Pancreas (tissue), 10 donors: ENCODE results near the gene TMEM87A. TPM values are rescaled to one million over a fixed set of nuclear protein-coding genes. Genes with fewer than 3 reads are reported as not detected.
A peak's percentile ranks its signal among the peaks of the same experiment; 100 is the strongest.

Experiments
- ATAC-seq, 4 donors: fragments of 200-7000 bp; cut with Tn5 transposase; one replicate each; pipeline versions ENCODE4 v1.8.0 to v1.9.1; 2020; ENCODE audit warnings: mild to moderate bottlenecking in 4 of 4, moderate library complexity in 4 of 4
- DNase-seq, 6 donors: peaks; one replicate each; pipeline ENCODE4 v3.0.0-alpha.2; 2020
- FAIRE-seq: peaks from 2 replicates; lab custom pipeline; 2012; peaks lifted over from hg19 to GRCh38; lab: Jason Lieb, UNC
- H3K27ac ChIP-seq, 4 donors: fragments of 200-600 bp; sonication (generic); 1 replicate in 3 of 4; 2 replicates in 1 of 4; pipeline versions ENCODE4 v1.5.0 to v1.8.0; 2020
- H3K27me3 ChIP-seq, 4 donors: fragments of 200-600 bp; one replicate each; pipeline ENCODE4 v1.8.0; 2021
- H3K36me3 ChIP-seq, 3 donors: fragments of 200-600 bp; sonication (generic) in 1 of 3; one replicate each; pipeline versions ENCODE4 v1.5.0 to v1.8.0; 2020 to 2021
- H3K4me1 ChIP-seq, 3 donors: fragments of 200-600 bp; one replicate each; pipeline ENCODE4 v1.8.0; 2021
- H3K4me3 ChIP-seq, 4 donors: fragments of 200-600 bp; sonication (generic) in 2 of 4; one replicate each; pipeline versions ENCODE4 v1.5.0 to v1.8.0; 2020 to 2021
- H3K9me3 ChIP-seq, 4 donors: fragments of 200-600 bp; one replicate each; pipeline ENCODE4 v1.8.0; 2021
- WGBS, 2 donors: extraction: QIAGEN DNeasy Blood & Tissue Kit; methylation state at CpG; one replicate each; pipeline ENCODE4 v1.1.7; 2013; 5-methylcytosine and 5-hydroxymethylcytosine counted together
- intact Hi-C, 3 donors: fragments of 100-400 bp; cut with DNase I; formaldehyde crosslinking; loops; one replicate each; pipeline versions ENCODE4 v1.11.1 to v1.14.2; 2022
- polyA plus RNA-seq, 2 donors: library from polyadenylated mRNA; stranded (reverse); fragments of 200-250 nt; gene quantifications; one replicate each; pipeline ENCODE4 v1.2.3, GENCODE V29; 2013
- total RNA-seq, 6 donors: library from RNA; stranded (reverse); fragmentation: NEBNext Ultra II Directional in 4 of 6; extraction: Animal tissue kit (Norgen Biotek cat#: 25700) in 4 of 6; gene quantifications; one replicate each; pipeline versions ENCODE4 v1.2.1 to v1.2.4, GENCODE V29; 2021 to 2023
- TF ChIP-seq, protein P1 (sequence below), 4 donors: fragments of 200-600 bp; sonication (generic) in 3 of 4; IDR thresholded peaks; one replicate each; pipeline versions ENCODE4 v1.5.0 to v1.8.0; 2021; ENCODE audit warnings: antibody characterized with exemption in 4 of 4
- donor health status: healthy with polysubstance abuse.
- donor health status: DM: no; HTN: no; CAD: no; lungs with moderate emphysema.
- donor health status: DM: no; HTN: no; CAD: no.
- donor health status: control.
- donor health status: control.
- donor health status: Bipolar disorder and iron deficiency.
- donor health status: DM: yes; HTN: yes; CAD: no.
- donor health status: DM: no; HTN: no; CAD: no.
- donor health status: DM: no; HTN: no; CAD: no.
- donor health status: DM: yes; HTN: yes; CAD: no.

TMEM87A gene
- total and polyA plus RNA-seq, 8 donors = 12.2 to 32.1 (median 23.1) TPM

DNA sequence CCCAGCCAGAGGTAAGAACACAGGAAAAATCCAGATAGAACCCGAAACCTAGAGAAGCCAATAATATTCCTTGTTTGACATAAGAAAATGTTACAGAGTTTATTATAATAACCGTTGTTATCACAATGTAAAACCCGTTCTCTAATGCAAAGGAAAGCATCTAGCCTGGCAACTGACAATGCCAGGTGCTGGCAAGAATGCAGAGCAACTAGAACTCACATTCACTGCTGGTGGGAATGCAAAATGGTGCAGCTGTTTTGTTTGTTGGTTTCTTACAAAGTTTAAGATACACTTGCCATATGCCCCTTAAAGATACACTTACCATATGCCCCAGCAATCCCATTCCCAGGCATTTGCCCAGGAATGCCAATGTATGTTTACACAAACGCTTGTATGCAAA lies 88.5 kb downstream of the TMEM87A start:
- WGBS, 2 donors = 93 to 95% methylated on average over 4 of the region's 4 CpGs
- intact Hi-C loops = no loop called here

DNA sequence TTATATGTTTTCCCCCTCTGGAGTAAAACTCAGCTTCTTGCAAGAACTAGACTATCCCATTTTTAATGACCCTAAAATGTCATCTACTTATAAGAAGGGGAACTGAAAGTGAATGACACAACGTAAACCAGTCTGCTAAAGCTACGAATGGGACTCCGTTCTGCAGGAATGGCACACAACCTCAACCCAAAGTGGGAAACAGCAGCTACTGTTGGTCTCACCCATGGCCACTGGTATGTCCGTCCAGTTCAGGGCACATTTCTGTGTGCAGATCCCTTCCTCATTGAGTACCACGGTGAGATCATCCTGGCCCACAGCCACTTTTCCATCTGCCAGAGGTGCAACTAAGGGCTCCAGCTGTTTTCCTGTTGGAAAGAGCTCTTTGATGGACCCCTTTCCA lies 88.9 kb downstream of the TMEM87A start:
- DNase-seq = peak in 1 of 6 donors; percentile 22
- H3K36me3 ChIP-seq = peaks cover 0 to 61% (median 28%) of the 10 kb centered on the region in 3 donors
- no peak overlapping the region for H3K4me3 ChIP-seq
- no peaks in the 10 kb centered on the region for H3K4me1 ChIP-seq
- peak in 2 of 4 donors; percentile 41 to 74 for ATAC-seq
- TF ChIP-seq, protein P1, sequence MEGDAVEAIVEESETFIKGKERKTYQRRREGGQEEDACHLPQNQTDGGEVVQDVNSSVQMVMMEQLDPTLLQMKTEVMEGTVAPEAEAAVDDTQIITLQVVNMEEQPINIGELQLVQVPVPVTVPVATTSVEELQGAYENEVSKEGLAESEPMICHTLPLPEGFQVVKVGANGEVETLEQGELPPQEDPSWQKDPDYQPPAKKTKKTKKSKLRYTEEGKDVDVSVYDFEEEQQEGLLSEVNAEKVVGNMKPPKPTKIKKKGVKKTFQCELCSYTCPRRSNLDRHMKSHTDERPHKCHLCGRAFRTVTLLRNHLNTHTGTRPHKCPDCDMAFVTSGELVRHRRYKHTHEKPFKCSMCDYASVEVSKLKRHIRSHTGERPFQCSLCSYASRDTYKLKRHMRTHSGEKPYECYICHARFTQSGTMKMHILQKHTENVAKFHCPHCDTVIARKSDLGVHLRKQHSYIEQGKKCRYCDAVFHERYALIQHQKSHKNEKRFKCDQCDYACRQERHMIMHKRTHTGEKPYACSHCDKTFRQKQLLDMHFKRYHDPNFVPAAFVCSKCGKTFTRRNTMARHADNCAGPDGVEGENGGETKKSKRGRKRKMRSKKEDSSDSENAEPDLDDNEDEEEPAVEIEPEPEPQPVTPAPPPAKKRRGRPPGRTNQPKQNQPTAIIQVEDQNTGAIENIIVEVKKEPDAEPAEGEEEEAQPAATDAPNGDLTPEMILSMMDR (IDR thresholded peaks at IDR 0.05) = no peak
- H3K27ac ChIP-seq = no peak overlapping the region
- H3K27me3 ChIP-seq = no peaks in the 10 kb centered on the region
- 80 to 84% methylated on average over 5 of the region's 5 CpGs for WGBS, 2 donors
- intact Hi-C loops = no loop called here
- no peaks in the 10 kb centered on the region for H3K9me3 ChIP-seq
- FAIRE-seq = no peak

More for the DNA sequence above, 88.5 kb downstream of the TMEM87A start:
- Histone ChIP-seq H3K4me1 (no peaks in the 10 kb centered on the region), H3K27me3 (no peaks in the 10 kb centered on the region), H3K4me3 (no peak overlapping the region), H3K9me3 (no peaks in the 10 kb centered on the region), H3K36me3 (peaks cover 0 to 61% (median 28%) of the 10 kb centered on the region in 3 donors), H3K27ac (no peak overlapping the region)
- no peak for DNase-seq
- no peak for FAIRE-seq
- no peak for ATAC-seq
- TF ChIP-seq, protein P1 (IDR thresholded peaks at IDR 0.05) = no peak

DNA sequence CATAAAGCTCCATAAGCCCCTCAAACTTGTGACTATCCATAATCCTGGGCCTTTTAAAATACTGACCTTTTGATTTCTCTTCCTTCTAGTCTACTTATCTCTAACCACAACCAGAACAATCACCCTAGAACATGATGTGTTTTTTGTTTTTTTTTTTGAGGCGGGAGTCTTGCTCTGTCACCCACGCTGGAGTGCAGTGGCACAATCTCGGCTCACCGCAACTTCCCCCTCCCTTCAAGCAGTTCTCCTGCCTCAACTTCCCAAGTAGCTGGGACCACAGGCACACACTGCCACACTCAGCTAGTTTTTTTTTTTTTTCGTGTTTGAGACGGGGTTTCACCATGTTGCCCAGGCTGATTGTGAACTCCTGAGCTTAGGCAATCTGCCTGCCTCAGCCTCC lies 90.3 kb downstream of the TMEM87A start:
- H3K36me3 ChIP-seq = peaks cover 0 to 63% (median 20%) of the 10 kb centered on the region in 3 donors
- intact Hi-C loops = no loop called here
- H3K27ac ChIP-seq = no peak overlapping the region
- TF ChIP-seq, protein P1 (IDR thresholded peaks at IDR 0.05) = no peak
- no peak for FAIRE-seq
- H3K27me3 ChIP-seq = no peaks in the 10 kb centered on the region
- 90 to 92% methylated on average over 6 of the region's 6 CpGs for WGBS, 2 donors
- H3K4me3 ChIP-seq = no peak overlapping the region
- DNase-seq = peak in 1 of 6 donors; percentile 34
- ATAC-seq = peak in 1 of 4 donors; percentile 66
- H3K9me3 ChIP-seq = no peaks in the 10 kb centered on the region
- H3K4me1 ChIP-seq = no peaks in the 10 kb centered on the region

- DNase-seq = no peak
- FAIRE-seq = no peak
- WGBS, 2 donors = 93% methylated on average over 6 of the region's 6 CpGs
- no peak for ATAC-seq
- Histone ChIP-seq H3K27ac (no peak overlapping the region), H3K36me3 (peaks cover 0 to 68% (median 20%) of the 10 kb centered on the region in 3 donors), H3K4me1 (no peaks in the 10 kb centered on the region), H3K9me3 (no peaks in the 10 kb centered on the region), H3K4me3 (no peak overlapping the region), H3K27me3 (no peaks in the 10 kb centered on the region)
- TF ChIP-seq, protein P1 (IDR thresholded peaks at IDR 0.05) = no peak
- intact Hi-C loops = no loop called here
Observed at GRCh38 chr15:42182328-42182886, 90.8 kb downstream of the TMEM87A start.

GRCh38 chr15:42178056-42178455 lies 95.2 kb downstream of the TMEM87A start:
- Histone ChIP-seq H3K4me3 (no peak overlapping the region), H3K4me1 (no peaks in the 10 kb centered on the region), H3K9me3 (no peaks in the 10 kb centered on the region), H3K36me3 (peaks cover 0 to 63% (median 22%) of the 10 kb centered on the region in 3 donors), H3K27ac (no peak overlapping the region), H3K27me3 (no peaks in the 10 kb centered on the region)
- TF ChIP-seq, protein P1 (IDR thresholded peaks at IDR 0.05) = no peak
- intact Hi-C loops = no loop called here
- WGBS, 2 donors = 78 to 88% methylated on average over 2 of the region's 2 CpGs
- no peak for DNase-seq
- ATAC-seq = no peak
- FAIRE-seq = no peak
